Ureter (tissue), 1 donor: ENCODE measurements around the gene TMEM140. TPM values are rescaled to one million over a fixed set of nuclear protein-coding genes. Genes with fewer than 3 reads are reported as not detected.

Experiments
- total RNA-seq: library from RNA; stranded (reverse); gene quantifications from one replicate; pipeline ENCODE4 v1.2.4, GENCODE V29; 2023
- donor health status: DM: yes; HTN: yes; CAD: no.

Gene TMEM140
- total RNA-seq, 1 donor from 2014 or later, result 11.6 TPM

Other genes starting within 250 kb of the TMEM140 start
- gene AGBL3, start 161.6 kb upstream of the TMEM140 start, total RNA-seq, result 3.9 TPM
- gene CYREN, start 22.6 kb downstream of the TMEM140 start, total RNA-seq, result 58.3 TPM
- gene WDR91, start 63.5 kb downstream of the TMEM140 start, total RNA-seq, result 27.9 TPM
- not detected for gene STRA8, start 85.8 kb downstream of the TMEM140 start, total RNA-seq